Measurements from ENCODE around the gene FXYD7. TPM values are rescaled to one million over a fixed set of nuclear protein-coding genes. Genes with fewer than 3 reads are reported as not detected.
"Not testable (repeated sequence)": the region's sequence is repeated elsewhere in the genome, so short reads cannot be mapped to it uniquely, and the experiment has no call there.

The FXYD7 gene
- polyA plus RNA-seq, 6 donors from 2014 or later, result 2.0 to 4.5 (median 3.4) TPM

DNA sequence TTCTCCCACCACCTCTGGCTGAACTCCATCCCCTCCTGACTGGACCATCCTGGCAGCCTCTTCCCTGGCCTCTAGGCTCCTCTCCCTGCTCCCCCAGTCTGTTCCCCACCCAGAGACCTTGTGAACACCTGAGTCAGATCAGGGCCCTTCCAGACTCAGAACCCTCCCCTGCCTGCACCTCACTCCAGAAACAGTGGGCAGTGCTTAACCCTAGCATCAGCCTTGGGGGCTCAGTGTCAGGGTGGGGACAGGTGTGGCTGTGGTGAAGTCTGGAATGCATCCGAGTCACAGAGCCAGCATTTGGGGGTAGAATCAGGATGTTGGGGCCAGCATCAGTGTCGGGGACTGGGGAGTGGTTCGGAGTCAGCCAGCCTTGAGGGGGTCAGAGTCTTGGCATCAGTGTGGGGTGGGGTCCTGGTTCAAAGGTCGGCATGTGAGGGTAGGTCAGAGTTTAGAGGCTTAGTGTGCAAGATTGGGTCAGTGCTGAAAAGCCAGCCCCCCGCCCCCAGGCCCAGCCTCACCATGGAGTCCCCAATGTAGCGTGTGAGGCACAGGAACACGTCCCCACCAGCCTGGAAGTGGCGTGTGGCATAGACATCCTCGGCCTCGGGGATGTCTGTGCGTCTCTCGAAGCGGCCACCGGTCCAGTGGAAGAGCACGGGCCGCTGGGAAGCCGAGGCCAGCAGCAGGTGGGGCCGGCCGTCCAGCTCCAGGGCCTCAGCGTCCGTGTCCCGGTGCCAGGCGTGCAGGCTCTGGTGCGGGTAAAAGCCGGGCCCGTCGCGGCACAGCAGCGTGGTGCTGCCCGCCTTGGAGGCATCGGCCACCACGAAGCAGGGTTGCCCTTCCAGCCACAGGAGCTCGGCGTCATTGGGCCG, 17.1 kb upstream of the FXYD7 start:
- Mint-ChIP-seq H3K9me3 (peaks cover 0 to 2% (median 0%) of the 10 kb centered on the region in 7 donors), H3K4me1 (peaks cover 16 to 24% (median 17%) of the 10 kb centered on the region in 3 donors), H3K27ac (peak overlapping the region in 3 of 6 donors; percentile 69 to 88 (median 80)), H3K27me3 (no peaks in the 10 kb centered on the region), H3K36me3 (no peaks in the 10 kb centered on the region), H3K4me3 (peak overlapping the region in 3 of 8 donors; percentile 3 to 76 (median 59))
- DNase-seq (no peak), ATAC-seq (ENCODE audit: low read depth in 2 of 2) (no peak)

DNA sequence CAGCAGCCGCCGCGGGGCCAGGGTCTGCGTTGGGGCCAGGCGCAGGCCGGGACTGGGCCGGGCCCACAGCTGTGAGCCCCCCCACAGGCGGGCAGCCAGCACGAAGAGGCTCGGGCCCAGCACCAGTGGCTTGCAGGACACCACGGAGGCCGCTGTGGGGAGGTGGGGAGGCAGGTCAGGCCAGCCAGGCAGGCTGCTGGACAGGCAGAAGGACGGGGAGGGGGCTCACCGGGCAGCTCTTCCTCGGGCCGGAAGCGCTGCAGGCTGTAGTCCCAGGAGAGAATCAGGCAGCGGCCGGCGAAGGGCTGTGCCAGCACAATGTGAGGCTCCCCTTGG, 16.5 kb upstream of the FXYD7 start:
- DNase-seq, result no peak
- H3K4me1 Mint-ChIP-seq, result peaks cover 16 to 24% (median 17%) of the 10 kb centered on the region in 3 donors
- H3K36me3 Mint-ChIP-seq, result no peaks in the 10 kb centered on the region
- no peak overlapping the region for H3K27ac Mint-ChIP-seq
- ATAC-seq (ENCODE audit: low read depth in 2 of 2), result no peak
- H3K4me3 Mint-ChIP-seq, result no peak overlapping the region
- no peaks in the 10 kb centered on the region for H3K27me3 Mint-ChIP-seq
- H3K9me3 Mint-ChIP-seq, result peaks cover 0 to 2% (median 0%) of the 10 kb centered on the region in 7 donors

- Mint-ChIP-seq H3K9me3 (peaks cover 0 to 6% (median 0%) of the 10 kb centered on the region in 7 donors), H3K4me3 (no peak overlapping the region), H3K36me3 (no peaks in the 10 kb centered on the region), H3K27ac (peak overlapping the region in 1 of 6 donors; percentile 21), H3K27me3 (no peaks in the 10 kb centered on the region), H3K4me1 (peaks cover 16 to 24% (median 17%) of the 10 kb centered on the region in 3 donors)
- ATAC-seq (ENCODE audit: low read depth in 2 of 2), result no peak
- DNase-seq, result no peak
Observed at GRCh38 chr19:35127871-35128270, 15.2 kb upstream of the FXYD7 start.

DNA sequence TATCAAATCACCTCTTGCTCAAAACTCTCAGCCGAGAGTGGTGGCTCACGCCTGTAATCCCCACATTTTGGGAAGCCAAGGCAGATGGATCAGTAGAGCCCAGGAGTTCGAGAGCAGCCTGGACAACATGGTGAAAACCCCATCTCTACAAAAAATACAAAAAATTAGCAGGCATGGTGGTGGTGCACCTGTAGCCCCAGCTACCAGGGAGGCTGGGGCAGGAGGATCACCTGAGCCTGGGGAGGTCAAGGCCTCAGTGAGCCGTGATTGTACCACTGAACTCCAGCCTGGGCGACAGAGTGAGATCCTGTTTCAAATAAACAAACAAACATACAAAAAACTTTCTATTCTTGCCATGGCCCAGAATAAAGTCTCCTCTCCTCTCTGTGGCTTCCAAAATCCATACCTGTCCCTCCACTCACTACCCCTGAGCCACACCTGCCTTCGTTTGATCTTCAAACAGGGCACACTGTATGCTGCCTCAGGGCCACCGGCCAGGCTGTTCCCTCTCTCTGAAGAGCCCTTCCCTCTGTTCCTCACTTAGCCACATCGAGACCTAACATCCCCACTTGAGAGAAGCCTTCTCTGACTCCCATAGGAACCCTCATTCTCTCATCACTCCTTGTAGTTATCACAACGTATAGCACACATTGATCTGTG, 14.5 kb upstream of the FXYD7 start:
- peaks cover 15 to 24% (median 16%) of the 10 kb centered on the region in 3 donors for H3K4me1 Mint-ChIP-seq
- peaks cover 0 to 11% (median 0%) of the 10 kb centered on the region in 7 donors for H3K9me3 Mint-ChIP-seq
- peak overlapping the region in 1 of 6 donors; percentile 62 for H3K27ac Mint-ChIP-seq
- ATAC-seq (ENCODE audit: low read depth in 2 of 2), result no peak
- no peaks in the 10 kb centered on the region for H3K27me3 Mint-ChIP-seq
- no peaks in the 10 kb centered on the region for H3K36me3 Mint-ChIP-seq
- H3K4me3 Mint-ChIP-seq, result no peak overlapping the region
- no peak for DNase-seq

DNA sequence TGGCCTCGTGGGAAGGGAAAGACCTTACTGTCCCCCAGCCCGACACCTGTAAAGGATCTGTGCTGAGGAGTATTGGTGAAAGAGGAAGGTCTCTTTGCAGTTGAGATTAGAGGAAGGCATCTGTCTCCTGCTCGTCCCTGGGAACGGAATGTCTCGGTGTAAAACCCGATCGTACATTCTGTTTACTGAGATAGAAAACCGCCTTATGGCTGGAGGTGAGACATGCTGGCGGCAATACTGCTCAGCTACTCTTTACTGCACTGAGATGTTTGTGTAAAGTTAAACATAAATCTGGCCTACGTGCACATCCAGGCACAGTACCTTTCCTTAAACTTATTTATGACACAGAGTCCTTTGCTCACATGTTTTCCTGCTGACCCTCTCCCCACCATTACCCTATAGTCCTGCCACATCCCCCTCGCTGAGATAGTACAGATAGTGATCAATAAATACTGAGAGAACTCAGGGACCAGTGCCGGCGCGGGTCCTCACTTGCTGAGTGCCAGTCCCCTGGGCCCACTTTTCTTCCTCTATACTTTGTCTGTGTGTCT, 13.3 kb upstream of the FXYD7 start:
- peaks cover 3 to 15% (median 4%) of the 10 kb centered on the region in 3 donors for H3K4me1 Mint-ChIP-seq
- not testable (repeated sequence) for H3K36me3 Mint-ChIP-seq; DNase-seq; H3K4me3 Mint-ChIP-seq; H3K27me3 Mint-ChIP-seq; ATAC-seq (ENCODE audit: low read depth in 2 of 2)
- peak overlapping the region in 1 of 6 donors; percentile 64 for H3K27ac Mint-ChIP-seq
- H3K9me3 Mint-ChIP-seq, result peaks cover 0 to 11% (median 0%) of the 10 kb centered on the region in 7 donors

DNA sequence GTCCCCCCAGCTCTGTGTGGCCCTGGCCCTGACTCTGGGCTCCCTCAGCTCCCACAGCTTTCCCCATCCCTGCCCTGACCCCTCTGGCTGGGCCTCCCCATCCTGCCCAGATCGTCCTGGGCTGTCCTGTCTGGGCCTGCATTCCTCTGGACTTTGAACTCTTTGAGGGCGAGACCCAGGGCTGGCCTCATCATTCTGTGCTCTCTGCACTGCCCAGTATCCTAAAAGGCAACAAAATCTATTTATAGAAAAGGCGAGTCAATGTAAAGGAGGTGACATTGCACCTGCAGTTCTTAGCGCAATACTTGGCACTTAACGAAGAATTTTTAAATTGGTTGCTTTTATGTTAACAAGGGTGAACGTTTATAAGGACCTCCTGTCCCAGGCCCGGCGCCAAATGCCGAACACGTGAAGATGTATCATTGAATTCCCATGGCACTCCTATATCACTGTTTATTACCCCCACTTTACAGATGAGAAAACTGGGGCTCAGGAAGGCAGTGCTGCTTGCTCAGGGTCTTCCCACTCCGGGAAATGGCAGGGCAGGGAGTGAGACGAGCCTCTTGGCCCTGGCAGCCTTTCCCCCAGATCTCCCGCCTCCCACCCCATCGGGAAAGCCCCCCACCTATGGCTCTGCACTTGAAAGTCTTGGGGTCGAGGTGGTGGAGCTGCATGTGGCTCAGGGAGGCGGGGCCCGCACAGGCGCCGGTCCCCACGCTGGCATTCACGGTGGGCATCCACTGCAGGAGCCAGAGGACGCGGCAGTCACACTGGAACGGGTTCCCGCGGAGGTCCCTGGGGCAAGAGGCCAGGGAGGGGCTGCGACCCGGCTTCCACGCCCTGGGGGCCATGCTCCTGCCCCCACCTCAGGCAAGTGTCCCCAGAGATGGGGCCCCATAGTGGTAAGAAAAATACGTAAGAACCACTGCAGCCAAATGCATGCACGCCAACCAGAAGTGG, 12.0 kb upstream of the FXYD7 start:
- H3K27ac Mint-ChIP-seq, result peak overlapping the region in 1 of 6 donors; percentile 2
- DNase-seq, result no peak
- no peaks in the 10 kb centered on the region for H3K27me3 Mint-ChIP-seq
- H3K4me3 Mint-ChIP-seq, result peak overlapping the region in 1 of 8 donors; percentile 10
- ATAC-seq (ENCODE audit: low read depth in 2 of 2), result no peak
- H3K36me3 Mint-ChIP-seq, result no peaks in the 10 kb centered on the region
- H3K9me3 Mint-ChIP-seq, result peaks cover 0 to 11% (median 0%) of the 10 kb centered on the region in 7 donors
- peaks cover 0 to 9% (median 6%) of the 10 kb centered on the region in 3 donors for H3K4me1 Mint-ChIP-seq

- Mint-ChIP-seq H3K27me3 (no peaks in the 10 kb centered on the region), H3K4me3 (no peak overlapping the region), H3K36me3 (no peaks in the 10 kb centered on the region), H3K4me1 (peaks cover 2 to 11% (median 6%) of the 10 kb centered on the region in 3 donors), H3K9me3 (peaks cover 0 to 11% (median 0%) of the 10 kb centered on the region in 7 donors), H3K27ac (no peak overlapping the region)
- ATAC-seq (ENCODE audit: low read depth in 2 of 2), result no peak
- DNase-seq, result no peak
Observed at GRCh38 chr19:35132254-35132653, 10.8 kb upstream of the FXYD7 start.

GRCh38 chr19:35133826-35134225, 9.2 kb upstream of the FXYD7 start:
- peaks cover 0 to 7% (median 0%) of the 10 kb centered on the region in 3 donors for H3K27me3 Mint-ChIP-seq
- H3K36me3 Mint-ChIP-seq, result no peaks in the 10 kb centered on the region
- ATAC-seq (ENCODE audit: low read depth in 2 of 2) (no peak), DNase-seq (no peak)
- peaks cover 6 to 17% (median 9%) of the 10 kb centered on the region in 3 donors for H3K4me1 Mint-ChIP-seq
- H3K9me3 Mint-ChIP-seq, result peaks cover 0 to 11% (median 0%) of the 10 kb centered on the region in 7 donors
- no peak overlapping the region for H3K4me3 Mint-ChIP-seq
- H3K27ac Mint-ChIP-seq, result no peak overlapping the region

- no peak for ATAC-seq (ENCODE audit: low read depth in 2 of 2)
- Mint-ChIP-seq H3K27ac (peak within 1 kb of the TSS in 4 of 6 donors; percentile 40 to 71 (median 48)), H3K27me3 (peaks cover 0 to 7% (median 0%) of the 10 kb centered on the region in 3 donors), H3K36me3 (no peaks in the 10 kb centered on the region), H3K9me3 (peaks cover 0 to 11% (median 0%) of the 10 kb centered on the region in 7 donors), H3K4me1 (peaks cover 6 to 16% (median 9%) of the 10 kb centered on the region in 3 donors), H3K4me3 (no peak within 1 kb of the TSS)
- no peak for DNase-seq
Observed at GRCh38 chr19:35134601-35135242, 8.3 kb upstream of the FXYD7 start, which contains the start of gene LGI4. Gene LGI4, minus strand, starts transcription at chr19:35135059. Its CDS starts 379 bp downstream, at chr19:35134680.

- Mint-ChIP-seq H3K4me3 (no peak overlapping the region), H3K4me1 (peaks cover 8 to 17% (median 13%) of the 10 kb centered on the region in 3 donors), H3K9me3 (peaks cover 0 to 11% (median 0%) of the 10 kb centered on the region in 7 donors), H3K27ac (peak overlapping the region in 3 of 6 donors; percentile 47 to 71 (median 49)), H3K27me3 (peaks cover 0 to 8% (median 2%) of the 10 kb centered on the region in 3 donors), H3K36me3 (no peaks in the 10 kb centered on the region)
- peak; percentile 79 to 89 for ATAC-seq (ENCODE audit: low read depth in 2 of 2)
- DNase-seq, result peak; percentile 62
Observed at GRCh38 chr19:35135389-35135909, 7.6 kb upstream of the FXYD7 start.

DNA sequence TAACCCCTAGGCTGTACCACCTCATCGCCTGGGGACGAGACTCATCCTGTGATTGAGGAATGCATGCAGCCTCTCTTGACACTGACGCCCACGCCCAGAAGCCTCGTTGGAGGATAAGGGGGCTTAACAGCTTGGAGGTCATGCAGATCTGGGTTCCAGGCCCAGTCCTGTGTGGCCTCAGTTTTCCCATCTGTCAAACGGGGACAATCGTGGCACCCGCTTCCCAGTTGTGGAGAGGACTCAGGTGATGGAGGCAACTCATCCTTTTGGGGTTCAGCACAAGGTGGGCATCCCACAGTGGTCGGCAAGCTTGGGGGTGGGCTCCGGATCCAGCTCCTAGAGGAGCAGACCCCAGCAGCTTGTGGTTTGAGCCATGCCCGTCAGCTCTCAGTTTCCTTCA, 6.8 kb upstream of the FXYD7 start:
- ATAC-seq (ENCODE audit: low read depth in 2 of 2) (no peak), DNase-seq (no peak)
- Mint-ChIP-seq H3K27ac (no peak overlapping the region), H3K9me3 (peaks cover 0 to 11% (median 0%) of the 10 kb centered on the region in 7 donors), H3K36me3 (no peaks in the 10 kb centered on the region), H3K4me1 (peaks cover 16 to 24% (median 19%) of the 10 kb centered on the region in 3 donors), H3K4me3 (peak overlapping the region in 1 of 8 donors; percentile 35), H3K27me3 (peaks cover 0 to 16% (median 8%) of the 10 kb centered on the region in 3 donors)
